Measurements from ENCODE around the gene KHDC1L.
A peak's percentile ranks its signal among the peaks of the same experiment; 100 is the strongest.
"Not testable (repeated sequence)": the region's sequence is repeated elsewhere in the genome, so short reads cannot be mapped to it uniquely, and the experiment has no call there.

KHDC1L gene, protein sequence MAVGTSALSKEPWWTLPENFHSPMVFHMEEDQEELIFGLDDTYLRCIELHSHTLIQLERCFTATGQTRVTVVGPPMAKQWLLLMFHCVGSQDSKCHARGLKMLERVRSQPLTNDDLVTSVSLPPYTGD

DNA sequence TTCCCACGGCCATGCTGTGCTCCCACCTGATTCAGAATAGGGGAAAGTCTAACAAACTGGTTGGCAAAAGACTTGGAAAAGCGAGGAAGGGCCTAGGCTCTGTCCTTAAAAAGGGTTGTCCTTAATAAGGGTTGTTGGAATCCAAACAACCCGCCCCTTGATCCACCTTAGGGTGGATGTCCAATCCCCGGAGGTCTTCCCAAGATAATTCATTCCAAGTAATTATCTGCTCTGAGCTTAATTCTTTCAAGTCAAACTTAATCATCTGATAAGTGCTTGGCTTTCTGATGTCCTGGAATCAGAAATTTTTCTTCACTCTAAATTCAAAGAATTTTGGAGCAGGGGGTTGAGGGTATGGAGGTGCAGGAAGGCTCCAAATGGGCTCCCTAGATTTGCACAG is at the start of gene KHDC1L:
KHDC1L (minus strand) TSS at position 101 of the 400 bp plus-strand sequence; CDS start at position 13, 88 bp downstream.
- in situ Hi-C loops (cut with HindIII; ENCODE audit: low sequenced_read_pairs): no loop called here
- H3K4me3 ChIP-seq (ENCODE audit: low read depth, low read length): no peak within 1 kb of the TSS
- DNase-seq (ENCODE audit: low read depth): no peak
- TF ChIP-seq, protein P1, sequence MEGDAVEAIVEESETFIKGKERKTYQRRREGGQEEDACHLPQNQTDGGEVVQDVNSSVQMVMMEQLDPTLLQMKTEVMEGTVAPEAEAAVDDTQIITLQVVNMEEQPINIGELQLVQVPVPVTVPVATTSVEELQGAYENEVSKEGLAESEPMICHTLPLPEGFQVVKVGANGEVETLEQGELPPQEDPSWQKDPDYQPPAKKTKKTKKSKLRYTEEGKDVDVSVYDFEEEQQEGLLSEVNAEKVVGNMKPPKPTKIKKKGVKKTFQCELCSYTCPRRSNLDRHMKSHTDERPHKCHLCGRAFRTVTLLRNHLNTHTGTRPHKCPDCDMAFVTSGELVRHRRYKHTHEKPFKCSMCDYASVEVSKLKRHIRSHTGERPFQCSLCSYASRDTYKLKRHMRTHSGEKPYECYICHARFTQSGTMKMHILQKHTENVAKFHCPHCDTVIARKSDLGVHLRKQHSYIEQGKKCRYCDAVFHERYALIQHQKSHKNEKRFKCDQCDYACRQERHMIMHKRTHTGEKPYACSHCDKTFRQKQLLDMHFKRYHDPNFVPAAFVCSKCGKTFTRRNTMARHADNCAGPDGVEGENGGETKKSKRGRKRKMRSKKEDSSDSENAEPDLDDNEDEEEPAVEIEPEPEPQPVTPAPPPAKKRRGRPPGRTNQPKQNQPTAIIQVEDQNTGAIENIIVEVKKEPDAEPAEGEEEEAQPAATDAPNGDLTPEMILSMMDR (IDR thresholded peaks at IDR 0.05; ENCODE audit: low read depth, low read length, missing control alignments): no peak

DNA sequence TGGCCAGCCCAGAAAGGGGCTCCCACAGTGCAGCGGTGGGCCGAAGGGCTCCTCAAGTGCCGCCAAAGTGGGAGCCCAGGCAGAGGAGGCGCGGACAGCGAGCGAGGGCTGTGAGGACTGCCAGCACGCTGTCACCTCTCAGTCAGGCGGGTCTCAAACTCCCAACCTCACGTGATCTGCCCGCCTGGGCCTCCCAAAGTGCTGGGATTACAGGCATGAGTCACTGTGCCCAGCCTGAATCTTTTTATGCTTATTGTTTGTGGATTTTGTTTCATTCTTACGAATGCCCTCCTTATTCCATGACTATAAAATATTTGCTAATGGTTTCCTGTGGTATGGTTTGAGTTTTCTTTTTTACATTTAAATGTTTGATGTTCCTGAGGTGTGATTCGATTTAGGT is 44.0 kb upstream of the KHDC1L start:
- in situ Hi-C loops (cut with HindIII; ENCODE audit: low sequenced_read_pairs); DNase-seq (ENCODE audit: low read depth); H3K4me3 ChIP-seq (ENCODE audit: low read depth, low read length): not testable (repeated sequence)

GRCh38 chr6:73268896-73269295 is 43.6 kb upstream of the KHDC1L start:
- in situ Hi-C loops (cut with HindIII; ENCODE audit: low sequenced_read_pairs); DNase-seq (ENCODE audit: low read depth); H3K4me3 ChIP-seq (ENCODE audit: low read depth, low read length): not testable (repeated sequence)

DNA sequence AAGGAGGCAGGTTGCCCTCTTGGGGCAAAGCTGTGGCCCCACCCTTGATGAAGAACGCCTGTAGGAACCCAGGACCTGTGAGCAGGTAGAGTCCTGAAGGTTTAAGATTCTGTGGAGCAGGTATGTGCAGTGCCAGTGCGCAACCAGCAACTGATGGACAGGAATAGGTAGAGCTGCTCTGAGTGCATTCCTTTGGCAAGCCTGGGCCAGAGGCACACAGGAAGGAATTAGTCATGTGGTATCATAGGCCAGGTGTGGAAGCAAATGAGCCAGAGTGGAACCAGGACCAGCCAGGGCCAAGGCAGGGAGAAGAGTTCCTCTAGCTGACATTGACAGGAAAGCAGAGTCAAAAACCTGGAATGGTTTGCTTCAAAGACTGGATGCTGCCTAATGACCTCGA is 39.1 kb upstream of the KHDC1L start:
- TF ChIP-seq, protein P1 (IDR thresholded peaks at IDR 0.05; ENCODE audit: low read depth, low read length, missing control alignments): no peak
- in situ Hi-C loops (cut with HindIII; ENCODE audit: low sequenced_read_pairs): no loop called here
- H3K4me3 ChIP-seq (ENCODE audit: low read depth, low read length): no peak overlapping the region
- no peak for DNase-seq (ENCODE audit: low read depth)

DNA sequence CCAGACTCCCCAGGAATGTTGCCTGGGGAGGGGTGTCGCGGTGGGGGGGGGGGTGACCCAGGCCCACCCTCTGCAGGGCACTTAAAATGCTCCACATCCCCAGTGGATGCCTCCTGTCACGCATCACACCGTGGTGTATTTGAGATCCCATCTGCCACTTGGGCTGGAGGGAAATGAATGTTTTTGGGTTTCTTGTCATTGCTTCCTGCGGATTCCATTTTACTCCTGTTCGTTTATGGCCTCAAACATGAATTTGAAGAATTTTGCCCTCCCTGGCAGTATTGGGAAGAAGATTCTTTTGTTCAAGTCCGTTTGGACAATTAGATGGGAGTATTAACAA is 38.2 kb upstream of the KHDC1L start:
- in situ Hi-C loops (cut with HindIII; ENCODE audit: low sequenced_read_pairs): no loop called here
- H3K4me3 ChIP-seq (ENCODE audit: low read depth, low read length): peak overlapping the region; percentile 71
- TF ChIP-seq, protein P1 (IDR thresholded peaks at IDR 0.05; ENCODE audit: low read depth, low read length, missing control alignments): no peak
- no peak for DNase-seq (ENCODE audit: low read depth)

GRCh38 chr6:73262671-73263569 is 37.6 kb upstream of the KHDC1L start, which contains the start of gene KHDC1:
Gene KHDC1 (minus strand): TSS chr6:73263196. CDS start chr6:73242517, 20,679 bp downstream.
- DNase-seq (ENCODE audit: low read depth): peak; percentile 9

DNA sequence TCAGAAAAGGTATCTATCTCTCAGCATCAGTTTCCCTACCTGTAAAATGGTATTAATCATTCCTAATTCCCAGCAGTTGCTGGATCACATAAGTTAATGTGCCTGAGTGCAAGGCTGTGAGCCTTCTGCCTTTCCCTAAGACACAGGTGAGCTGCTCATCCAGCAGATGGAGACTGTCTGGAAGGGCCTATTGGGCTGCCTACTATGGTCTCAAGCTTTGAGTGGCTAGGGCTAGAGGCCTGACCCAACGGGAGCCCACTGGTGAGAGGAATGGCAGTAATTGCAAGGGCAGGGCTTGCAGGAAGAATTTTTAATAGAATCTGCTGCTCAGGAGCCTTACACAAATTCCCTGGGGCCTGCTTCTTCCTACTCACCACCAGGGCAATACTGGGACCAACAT is 33.4 kb upstream of the KHDC1L start:
- DNase-seq (ENCODE audit: low read depth): no peak
- in situ Hi-C loops (cut with HindIII; ENCODE audit: low sequenced_read_pairs): no loop called here
- TF ChIP-seq, protein P1 (IDR thresholded peaks at IDR 0.05; ENCODE audit: low read depth, low read length, missing control alignments): no peak
- H3K4me3 ChIP-seq (ENCODE audit: low read depth, low read length): no peak overlapping the region

More at GRCh38 chr6:73262671-73263569, 37.6 kb upstream of the KHDC1L start, which contains the start of gene KHDC1:
- peak within 1 kb of the TSS; percentile 71 for H3K4me3 ChIP-seq (ENCODE audit: low read depth, low read length)
- TF ChIP-seq, protein P1 (IDR thresholded peaks at IDR 0.05; ENCODE audit: low read depth, low read length, missing control alignments): no peak
- in situ Hi-C loops (cut with HindIII; ENCODE audit: low sequenced_read_pairs): no loop called here

- DNase-seq (ENCODE audit: low read depth); in situ Hi-C loops (cut with HindIII; ENCODE audit: low sequenced_read_pairs); H3K4me3 ChIP-seq (ENCODE audit: low read depth, low read length): not testable (repeated sequence)
Observed at GRCh38 chr6:73254323-73254722, 29.0 kb upstream of the KHDC1L start.
